HG03432 (cell line): ENCODE data around the gene SLC22A16.

ENCODE experiments used
- ATAC-seq: cut with Tn5 transposase; IDR thresholded peaks from one replicate; pipeline ENCODE4 v1.9.1; 2021; ENCODE audit warnings: mild to moderate bottlenecking, moderate library complexity; ENCODE audit not compliant: unreplicated experiment

SLC22A16 gene

DNA sequence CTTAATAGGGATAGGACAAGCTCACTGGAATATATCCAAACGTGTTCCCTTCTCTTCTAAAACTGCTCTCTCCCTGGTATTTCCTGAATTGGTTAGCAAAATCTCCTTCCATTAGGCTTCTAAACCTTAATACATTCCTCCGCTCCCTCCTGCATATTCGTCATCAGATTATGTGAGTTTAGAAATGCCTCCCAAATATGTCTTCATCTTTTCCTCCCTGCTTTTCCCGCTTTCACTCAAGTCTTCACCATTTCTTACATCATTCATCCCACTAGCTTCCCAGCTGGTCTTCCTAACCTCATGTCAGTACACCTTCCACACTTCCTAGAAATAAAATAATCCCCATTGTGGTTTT lies 26.9 kb downstream of the SLC22A16 start:
- ATAC-seq = no peak

DNA sequence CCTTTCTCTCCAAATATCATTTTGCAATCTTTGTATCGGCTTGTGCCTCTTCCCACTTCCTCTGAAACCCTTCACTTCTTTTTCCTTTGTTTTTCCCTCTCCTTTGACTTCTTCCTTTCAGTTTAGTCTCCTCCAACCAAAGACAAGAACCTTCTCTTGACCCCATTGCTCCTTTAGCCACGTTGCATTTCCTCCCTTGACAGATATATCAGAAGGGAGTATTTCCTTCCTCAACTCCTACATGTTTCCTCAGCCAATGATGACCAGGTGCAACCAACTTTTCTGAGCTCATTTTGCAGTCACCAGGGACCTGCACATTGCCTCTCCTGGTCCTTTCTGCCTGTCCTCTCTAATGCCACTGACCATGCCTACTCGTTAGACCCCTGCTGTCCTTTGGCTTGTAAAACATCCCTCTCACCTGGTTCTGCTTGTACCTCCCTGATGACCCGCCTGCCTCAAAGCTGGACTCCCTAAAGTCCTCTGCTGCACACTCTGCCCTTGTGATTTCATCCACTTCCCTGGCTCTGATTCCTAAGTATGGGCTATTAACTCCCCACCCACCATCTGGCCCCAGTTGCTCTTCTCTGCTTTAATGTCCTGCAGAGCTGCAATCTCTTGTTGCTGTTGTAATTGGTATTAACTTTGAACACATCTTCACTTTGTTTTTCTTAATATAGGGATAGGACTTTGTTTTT lies 27.4 kb downstream of the SLC22A16 start:
- ATAC-seq = no peak

DNA sequence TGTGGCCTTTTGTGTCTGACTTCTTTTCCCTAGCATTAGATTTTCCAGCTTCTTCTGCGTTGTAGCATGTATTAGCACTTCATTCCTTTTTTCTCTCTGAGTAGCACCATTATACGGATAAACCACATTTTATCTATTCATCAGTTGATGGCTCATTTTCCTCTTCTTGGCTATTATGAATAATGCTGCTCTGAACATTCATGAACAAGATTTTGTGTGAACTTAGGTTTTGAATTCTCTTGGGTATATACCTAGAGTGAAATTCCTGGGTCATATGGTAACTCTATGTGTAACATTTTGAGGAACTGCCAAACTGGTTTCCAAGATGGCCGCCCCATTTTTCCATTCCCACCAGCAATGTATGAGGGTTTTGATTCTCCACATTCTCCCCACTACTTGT lies 28.7 kb downstream of the SLC22A16 start:
- ATAC-seq = no peak

DNA sequence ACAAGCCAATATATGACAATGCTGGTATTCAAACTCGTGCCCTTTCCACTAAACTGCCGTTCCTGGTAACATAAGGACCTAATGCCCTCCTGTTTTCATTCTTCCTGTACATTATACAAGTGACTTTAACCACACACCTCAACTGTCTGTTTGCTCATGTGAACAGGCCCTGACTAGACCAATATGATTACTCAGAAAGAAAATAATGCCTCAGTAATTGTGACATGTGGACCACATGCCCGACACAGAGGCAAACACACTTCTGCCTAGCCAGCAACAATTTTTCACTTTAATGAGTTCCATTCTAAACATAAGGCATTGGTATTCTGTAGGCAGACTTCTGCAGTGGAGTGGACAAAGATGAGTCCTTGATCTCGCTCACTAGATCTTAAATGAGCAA lies 30.0 kb downstream of the SLC22A16 start:
- no peak for ATAC-seq

DNA sequence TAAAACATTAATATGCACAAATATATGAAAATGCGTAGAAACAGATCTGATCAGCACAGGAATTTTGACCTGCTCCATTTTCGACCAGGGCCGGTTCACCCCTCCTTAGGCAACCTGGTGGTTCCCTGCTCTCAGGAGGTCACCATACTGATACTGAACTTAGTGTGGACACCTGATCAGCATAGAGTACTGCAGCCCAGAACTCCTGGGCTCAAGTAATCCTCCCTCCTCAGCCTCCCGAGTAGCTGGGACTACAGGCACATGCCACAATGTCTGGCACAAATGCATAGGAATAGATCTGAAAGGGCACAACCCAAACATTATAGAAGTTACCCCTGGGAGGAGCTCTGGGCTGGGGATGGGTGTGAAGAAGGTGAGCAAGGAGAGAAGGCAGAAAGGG lies 36.4 kb downstream of the SLC22A16 start:
- ATAC-seq = no peak

DNA sequence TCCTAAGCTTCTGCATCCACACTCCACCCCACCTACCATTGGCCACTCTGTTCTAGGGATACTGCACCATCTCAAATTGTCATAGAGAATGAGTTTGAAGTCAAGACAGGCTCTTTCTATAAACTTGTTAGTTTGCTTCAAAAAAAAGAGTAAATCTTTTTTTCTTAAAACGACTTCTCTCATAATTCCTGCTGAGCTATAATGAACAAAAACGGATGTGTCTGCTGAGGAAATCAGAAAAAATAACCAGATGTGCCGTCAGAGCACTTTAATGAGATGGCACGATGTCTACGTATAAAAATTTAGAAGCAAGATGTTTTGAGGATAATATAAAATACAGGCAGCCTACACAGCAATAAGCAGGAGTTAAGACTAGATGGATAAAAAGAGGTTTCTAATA lies 37.1 kb downstream of the SLC22A16 start:
- ATAC-seq = no peak

DNA sequence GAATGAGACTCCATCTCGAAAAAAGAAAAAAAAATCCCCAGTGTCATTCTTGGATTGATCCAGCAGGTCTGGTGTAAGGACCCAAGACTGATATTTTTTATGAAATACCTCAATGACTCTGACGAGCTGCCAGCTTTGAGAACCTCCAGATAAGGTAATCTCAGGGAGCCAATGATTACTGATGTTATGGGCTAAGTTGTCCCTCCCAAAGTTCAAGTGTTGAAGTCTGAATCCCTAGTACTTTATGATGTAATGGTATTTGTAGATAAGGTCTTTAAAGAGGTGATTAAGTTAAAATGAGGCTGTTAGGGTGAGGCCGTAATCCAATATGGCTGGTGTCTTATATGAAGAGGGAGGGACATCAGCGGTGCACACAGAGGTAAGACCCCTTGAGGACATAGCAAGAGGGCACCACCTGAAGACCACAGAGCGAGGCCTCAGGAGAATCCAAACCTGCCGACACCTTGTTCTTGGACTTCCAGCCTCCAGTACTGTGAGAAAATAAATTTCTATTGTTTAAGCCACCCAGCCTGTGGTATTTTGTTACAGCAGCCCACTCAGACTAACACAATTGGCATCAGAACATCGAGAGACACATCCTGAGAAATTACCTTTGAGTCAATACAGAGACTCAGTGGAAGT lies 41.3 kb downstream of the SLC22A16 start:
- no peak for ATAC-seq

DNA sequence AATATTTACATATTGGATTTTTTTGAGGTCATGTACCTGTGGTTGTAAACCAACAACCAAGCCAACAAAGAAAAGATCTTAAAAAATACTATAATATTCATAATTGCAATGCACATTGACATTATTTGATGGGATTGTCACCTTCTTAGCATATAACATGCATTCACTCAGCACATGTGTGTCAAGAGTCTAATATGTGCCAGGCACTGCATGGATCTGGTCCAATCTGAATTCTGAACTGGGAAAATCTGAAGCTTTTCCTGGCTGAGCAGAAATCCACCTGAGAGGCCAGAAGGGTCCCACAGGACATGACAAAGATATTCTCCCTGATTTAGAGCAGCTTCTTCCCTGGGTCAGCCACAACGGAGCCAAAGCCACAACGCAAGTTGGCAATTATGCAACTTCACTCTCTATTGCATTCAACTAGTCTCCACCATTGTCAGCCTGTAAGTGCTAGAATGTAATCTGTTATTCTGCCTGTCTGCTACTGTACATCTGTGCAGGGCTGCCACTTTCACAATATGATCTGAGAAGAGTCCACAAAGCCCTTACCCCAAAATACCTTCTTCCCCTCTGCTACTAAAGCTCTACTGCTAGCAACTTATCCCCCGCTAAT lies 44.0 kb downstream of the SLC22A16 start:
- no peak for ATAC-seq

DNA sequence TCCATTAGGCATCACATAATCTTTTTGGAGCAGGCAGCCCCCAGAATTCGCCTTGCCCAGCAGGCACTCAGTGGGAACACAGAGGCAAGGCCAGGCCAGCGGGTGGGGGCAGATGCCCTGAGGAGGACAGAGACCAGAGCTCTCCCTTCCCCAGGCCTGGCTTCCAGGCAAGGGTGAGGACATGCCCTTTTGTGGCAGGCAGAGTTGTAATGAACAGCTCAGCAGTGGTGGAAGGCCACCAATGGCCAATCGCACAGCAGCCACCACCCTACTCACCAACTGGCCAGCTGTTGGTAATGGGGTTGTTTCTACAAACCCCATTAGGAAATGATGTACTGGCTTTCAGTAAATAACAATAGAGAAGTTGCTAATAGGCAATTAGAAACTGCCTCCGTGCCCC lies 45.7 kb downstream of the SLC22A16 start:
- no peak for ATAC-seq

DNA sequence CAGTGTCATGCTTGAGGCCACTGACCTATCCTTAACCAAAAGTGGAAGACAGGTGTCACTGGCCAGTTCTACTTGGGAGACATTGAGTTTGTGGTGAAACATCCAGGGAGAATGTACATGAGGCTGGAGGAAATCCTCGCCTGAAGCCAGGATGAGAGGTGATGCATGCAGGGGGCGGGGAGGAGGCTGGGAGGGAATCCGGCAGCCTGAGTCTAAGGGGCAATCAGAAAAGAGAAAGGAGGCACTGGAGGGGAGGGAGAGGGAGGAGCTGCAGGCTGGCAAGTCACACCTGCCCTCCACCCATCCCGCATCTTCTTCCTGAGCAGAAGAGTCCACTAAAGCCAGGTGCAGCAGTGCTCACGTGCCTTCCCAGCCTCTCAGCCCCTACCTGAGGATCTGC lies 46.2 kb downstream of the SLC22A16 start:
- no peak for ATAC-seq

DNA sequence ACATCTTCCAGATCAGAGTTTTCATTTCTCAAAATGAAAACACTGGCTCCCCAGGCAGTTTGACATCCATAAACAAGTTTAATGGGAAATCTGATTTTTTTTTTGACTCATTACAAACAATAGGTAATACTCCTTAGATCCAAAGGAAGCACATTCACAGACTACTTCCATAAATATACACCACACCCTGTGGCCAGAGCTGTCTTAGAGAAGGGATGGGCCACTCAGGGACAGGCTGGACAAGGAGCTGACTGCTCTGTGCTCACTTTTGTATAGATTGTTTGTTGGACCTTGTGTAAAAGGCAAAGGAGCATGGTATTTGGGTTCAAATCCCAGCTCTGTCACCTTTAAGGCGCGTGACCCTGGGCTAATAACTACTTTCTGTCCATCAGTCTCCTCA lies 48.3 kb downstream of the SLC22A16 start:
- no peak for ATAC-seq

DNA sequence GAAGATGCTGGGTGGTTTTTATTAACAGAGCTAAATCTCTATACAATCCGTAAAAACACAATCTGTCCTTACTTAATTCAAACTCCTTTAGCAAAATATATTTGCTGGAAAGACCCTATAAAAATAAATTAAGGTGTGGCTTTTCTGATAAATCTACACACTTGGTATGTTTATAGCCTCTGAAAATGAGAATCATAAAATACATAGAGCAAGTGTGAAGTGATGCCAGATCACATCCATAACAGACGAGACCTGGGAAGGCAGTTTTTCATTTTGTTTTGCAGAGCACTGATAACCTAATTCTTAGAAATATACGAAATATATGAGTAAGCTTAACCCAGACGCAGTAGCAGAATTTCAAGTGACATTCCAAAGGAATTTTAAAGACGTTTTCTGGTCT lies 50.6 kb downstream of the SLC22A16 start:
- ATAC-seq = no peak

DNA sequence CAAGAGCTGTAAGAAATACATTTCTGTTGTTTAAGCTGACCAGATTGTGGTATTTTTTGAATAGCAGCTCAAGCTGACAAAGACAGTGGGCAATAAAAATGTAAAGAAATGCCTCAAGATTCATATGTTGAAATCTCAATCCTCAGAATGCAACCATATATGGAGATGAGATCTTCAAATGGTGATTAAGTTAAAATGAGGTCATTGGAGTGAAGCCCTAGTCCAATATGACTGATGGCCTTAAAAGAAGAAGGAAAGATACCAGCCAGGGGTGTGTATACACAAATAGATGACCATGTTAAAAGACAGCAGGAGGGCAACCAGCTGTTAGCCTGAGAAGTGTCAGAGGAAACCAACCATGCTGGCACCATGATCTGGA lies 54.0 kb downstream of the SLC22A16 start:
- ATAC-seq = no peak

DNA sequence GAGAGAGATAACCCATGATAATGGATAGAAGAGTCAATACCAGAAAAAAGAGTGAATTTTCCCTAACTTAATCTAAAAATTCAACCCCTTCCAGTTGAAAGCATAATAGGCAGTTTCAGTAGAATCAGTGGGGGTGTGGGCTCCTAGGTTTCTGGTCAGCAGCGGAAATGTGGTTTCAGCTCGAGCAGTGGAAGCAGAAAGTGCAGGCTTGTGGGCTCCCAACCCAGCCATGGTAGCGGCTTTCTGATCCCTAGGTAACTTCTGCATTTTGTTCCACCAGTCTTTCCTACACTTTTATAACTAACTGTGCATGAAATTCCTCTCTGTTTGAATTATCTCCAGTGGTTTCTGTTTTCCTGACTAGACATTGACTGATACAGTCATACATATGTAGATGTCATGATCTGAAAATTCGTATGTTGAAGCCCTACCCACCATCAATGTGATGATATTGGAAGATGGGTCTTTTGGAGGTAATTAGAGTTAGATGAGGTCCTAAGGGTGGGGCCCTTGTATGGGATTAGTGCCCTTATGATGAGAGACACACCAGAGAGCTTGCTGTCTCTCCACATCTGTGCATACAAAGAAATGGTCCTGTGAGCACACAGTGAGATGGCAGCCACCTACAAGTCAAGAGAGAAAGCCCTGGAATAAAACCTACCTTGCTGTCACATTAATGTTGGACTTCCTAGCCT lies 54.5 kb downstream of the SLC22A16 start:
- ATAC-seq = no peak

DNA sequence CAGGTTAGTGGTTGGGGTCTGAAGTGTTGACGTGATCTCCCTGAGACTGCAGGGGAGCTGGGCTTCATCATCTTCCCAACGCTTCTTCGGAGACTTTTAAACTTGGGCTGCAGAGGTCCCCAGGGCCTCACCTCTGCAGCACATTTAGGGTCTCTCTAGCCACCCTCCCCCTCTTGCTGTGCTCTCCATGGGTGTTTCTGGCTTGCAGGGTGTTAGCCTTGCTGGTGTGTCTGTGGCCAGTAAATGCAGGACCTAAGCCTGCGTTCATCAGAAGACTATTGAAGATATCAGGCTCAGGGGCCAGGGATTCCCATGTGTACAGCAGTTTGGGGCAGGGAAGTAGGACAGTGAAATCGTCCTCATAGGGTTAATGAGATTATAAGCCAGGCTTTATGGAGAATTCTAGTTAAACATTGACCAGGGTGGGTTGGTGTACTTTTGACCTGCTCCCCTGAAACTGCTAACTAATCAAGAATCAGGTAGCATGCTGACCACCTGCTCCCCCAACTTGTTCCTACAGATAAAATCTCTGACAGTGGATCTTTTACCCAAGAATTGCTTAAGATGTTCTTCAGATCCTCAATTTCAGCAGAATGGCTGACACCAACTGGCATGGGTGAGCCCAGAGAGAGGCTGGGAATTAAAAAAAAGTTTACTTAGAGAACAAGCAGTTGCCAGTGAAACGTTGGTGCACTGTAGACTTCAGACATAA lies 57.2 kb downstream of the SLC22A16 start:
- no peak for ATAC-seq

DNA sequence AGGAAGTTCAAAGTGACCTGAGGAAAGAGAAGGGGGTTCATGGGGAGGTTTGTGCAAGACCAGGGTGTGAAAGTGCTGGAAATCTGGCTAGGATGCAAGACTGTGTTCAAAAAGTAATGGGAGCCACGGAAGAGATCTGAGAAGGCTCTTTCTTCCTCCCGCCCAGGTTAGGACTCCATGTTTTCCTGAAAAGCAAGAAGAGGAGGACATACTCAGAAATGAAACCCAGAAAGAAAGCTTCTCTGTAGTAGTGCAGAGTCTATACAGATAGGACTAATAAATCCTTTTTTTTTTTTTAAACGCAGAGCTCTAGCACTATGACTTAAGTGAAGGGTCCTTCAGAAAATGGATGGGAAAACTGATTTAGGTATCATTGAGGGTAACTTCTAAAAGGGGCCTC lies 57.8 kb downstream of the SLC22A16 start:
- no peak for ATAC-seq

DNA sequence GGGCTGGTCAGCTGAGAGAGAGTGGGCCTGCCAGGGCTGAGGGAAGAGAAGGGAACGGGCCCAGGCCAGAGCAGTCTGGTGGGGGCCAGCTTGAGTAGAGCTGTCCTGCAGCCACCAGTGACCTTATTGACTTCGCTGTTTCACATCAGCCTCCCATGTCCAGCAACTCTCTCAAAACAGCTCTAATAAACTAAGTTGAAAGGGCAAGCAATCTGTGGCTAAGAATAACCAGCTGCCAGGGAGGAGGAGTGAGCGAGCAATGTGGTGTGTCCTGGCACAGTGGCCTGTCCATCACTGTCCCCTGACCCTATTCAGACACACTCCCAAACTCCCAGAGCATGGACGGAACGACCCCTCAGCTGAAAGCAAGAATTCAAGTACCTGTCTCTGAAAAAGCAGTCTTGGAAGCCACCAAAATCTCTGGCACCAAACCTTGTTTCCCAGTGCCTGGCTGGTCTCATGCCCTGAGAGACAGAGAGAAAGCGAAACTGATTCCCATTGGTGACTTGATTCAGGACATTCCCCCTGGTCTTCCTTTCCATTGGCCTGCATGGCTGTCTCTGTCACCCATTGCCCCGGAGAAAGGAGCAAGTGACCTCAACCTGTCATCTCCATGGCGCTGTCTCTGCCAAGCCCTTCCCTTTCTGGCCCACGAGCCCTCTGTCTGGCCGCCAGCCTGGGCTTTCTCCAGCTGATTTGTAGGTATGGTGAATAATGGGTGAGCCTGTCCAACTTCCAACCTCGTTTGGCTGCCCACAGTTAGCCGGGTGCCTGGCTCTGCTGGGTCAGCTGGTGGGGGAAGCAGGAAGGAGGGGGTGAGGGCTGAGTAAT lies 61.1 kb downstream of the SLC22A16 start, which contains the start of gene DDO:
Gene DDO, minus strand, starts transcription at position 490 of the 831 bp plus-strand sequence. CDS start 2,113 bp downstream, outside the sequence.
- ATAC-seq = peak; percentile 65

DNA sequence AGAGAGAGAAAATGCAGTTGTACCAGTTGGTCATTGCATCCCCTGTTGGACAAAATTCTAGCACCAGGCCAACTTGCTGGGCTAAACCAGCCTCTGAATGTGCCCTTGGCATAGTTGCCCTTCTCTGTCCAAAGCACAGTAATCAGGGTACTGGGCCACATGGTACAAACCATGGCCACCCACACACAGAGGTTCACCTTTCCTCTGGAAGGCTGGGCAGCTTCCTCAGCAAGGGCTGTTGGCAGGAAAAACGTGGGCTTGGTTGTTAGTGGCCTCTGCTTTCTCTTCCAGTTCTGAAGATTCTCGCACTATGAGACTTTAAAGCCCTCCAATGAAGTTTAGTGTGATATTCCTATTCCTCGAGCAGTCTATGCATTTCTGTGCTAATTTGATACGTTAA lies 61.7 kb downstream of the SLC22A16 start:
- no peak for ATAC-seq

DNA sequence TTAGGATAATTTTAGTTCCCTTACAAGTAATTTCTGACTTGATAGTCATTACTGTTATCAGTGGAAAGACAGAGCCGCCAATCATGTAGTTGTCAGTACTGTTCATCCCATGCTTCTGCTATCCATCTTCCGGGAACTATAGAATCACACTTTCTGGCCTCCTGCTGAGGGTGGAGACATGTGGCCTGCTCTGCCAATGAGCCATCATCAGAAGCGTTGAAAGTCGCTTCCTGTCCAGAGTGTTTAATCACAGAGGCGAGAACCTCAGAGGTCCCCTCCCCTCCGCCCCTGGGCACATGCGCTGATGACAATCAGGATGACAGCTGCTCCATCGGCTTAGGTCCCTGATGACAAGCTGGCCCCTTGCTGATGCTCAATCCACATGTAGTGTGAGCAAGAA lies 64.1 kb downstream of the SLC22A16 start:
- ATAC-seq = no peak

DNA sequence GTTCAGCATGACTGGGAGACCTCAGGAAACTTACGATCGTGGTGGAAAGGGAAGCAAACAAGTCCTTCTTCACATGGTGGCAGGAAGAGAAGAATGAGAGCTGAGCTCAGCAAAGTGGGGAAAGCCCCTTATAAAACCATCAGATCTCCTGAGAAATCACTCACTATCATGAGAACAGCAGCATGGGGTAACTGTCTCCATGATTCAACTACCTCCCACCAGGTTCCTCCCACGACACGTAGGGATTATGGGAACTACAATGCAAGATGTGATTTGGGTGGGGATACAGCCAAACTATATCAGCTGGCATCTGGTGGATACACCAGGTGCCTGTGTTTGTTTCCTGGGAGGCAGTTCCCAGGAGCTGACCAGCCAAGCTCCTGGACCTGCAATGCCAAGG lies 65.9 kb downstream of the SLC22A16 start:
- no peak for ATAC-seq
